Activated naive CD8-positive, alpha-beta T cell (primary cell): ENCODE data around the gene UBE4A.

Source experiments
- H3K27ac Mint-ChIP-seq: one replicate; pipeline ENCODE4 v1.8.0; 2021; ENCODE audit warnings: mixed read lengths
- H3K27me3 Mint-ChIP-seq: one replicate; pipeline ENCODE4 v1.8.0; 2021; ENCODE audit warnings: mixed read lengths
- H3K36me3 Mint-ChIP-seq: one replicate; pipeline ENCODE4 v1.8.0; 2021; ENCODE audit warnings: mixed read lengths
- H3K4me1 Mint-ChIP-seq: one replicate; pipeline ENCODE4 v1.8.0; 2021; ENCODE audit warnings: low read depth, mixed read lengths
- H3K4me3 Mint-ChIP-seq: one replicate; pipeline ENCODE4 v1.8.0; 2021; ENCODE audit warnings: mild to moderate bottlenecking, mixed read lengths
- H3K9me3 Mint-ChIP-seq: one replicate; pipeline ENCODE4 v1.8.0; 2021; ENCODE audit warnings: low read depth, mixed read lengths

Gene UBE4A

GRCh38 chr11:118328745-118329144 is 30.7 kb upstream of the UBE4A start:
- peaks cover 9% of the 10 kb centered on the region for H3K36me3 Mint-ChIP-seq
- H3K27me3 Mint-ChIP-seq = no peaks in the 10 kb centered on the region
- H3K4me3 Mint-ChIP-seq = no peak overlapping the region
- peaks cover 33% of the 10 kb centered on the region for H3K4me1 Mint-ChIP-seq
- no peaks in the 10 kb centered on the region for H3K9me3 Mint-ChIP-seq
- H3K27ac Mint-ChIP-seq = peak overlapping the region; percentile 85

- Mint-ChIP-seq H3K4me3 (peak overlapping the region; percentile 82), H3K27ac (peak overlapping the region; percentile 98), H3K36me3 (peaks cover 13% of the 10 kb centered on the region), H3K4me1 (peaks cover 50% of the 10 kb centered on the region), H3K27me3 (no peaks in the 10 kb centered on the region), H3K9me3 (no peaks in the 10 kb centered on the region)
Measured at GRCh38 chr11:118334745-118335144, 24.7 kb upstream of the UBE4A start.

GRCh38 chr11:118338637-118339061 is 20.8 kb upstream of the UBE4A start:
- H3K4me3 Mint-ChIP-seq = peak overlapping the region; percentile 90
- peak overlapping the region; percentile 100 for H3K27ac Mint-ChIP-seq

GRCh38 chr11:118339281-118339961 is 20.0 kb upstream of the UBE4A start:
- H3K4me3 Mint-ChIP-seq = peak overlapping the region; percentile 90
- H3K27ac Mint-ChIP-seq = peak overlapping the region; percentile 100
- H3K27me3 Mint-ChIP-seq = no peaks in the 10 kb centered on the region
- H3K9me3 Mint-ChIP-seq = no peaks in the 10 kb centered on the region
- peaks cover 63% of the 10 kb centered on the region for H3K4me1 Mint-ChIP-seq
- peaks cover 20% of the 10 kb centered on the region for H3K36me3 Mint-ChIP-seq

More at GRCh38 chr11:118338637-118339061, 20.8 kb upstream of the UBE4A start:
- Mint-ChIP-seq H3K4me1 (peaks cover 63% of the 10 kb centered on the region), H3K27me3 (no peaks in the 10 kb centered on the region), H3K36me3 (peaks cover 20% of the 10 kb centered on the region), H3K9me3 (no peaks in the 10 kb centered on the region)

GRCh38 chr11:118340449-118340848 is 19.0 kb upstream of the UBE4A start:
- no peaks in the 10 kb centered on the region for H3K27me3 Mint-ChIP-seq
- peaks cover 63% of the 10 kb centered on the region for H3K4me1 Mint-ChIP-seq
- peak overlapping the region; percentile 100 for H3K27ac Mint-ChIP-seq
- H3K9me3 Mint-ChIP-seq = no peaks in the 10 kb centered on the region
- H3K4me3 Mint-ChIP-seq = peak overlapping the region; percentile 90
- peaks cover 23% of the 10 kb centered on the region for H3K36me3 Mint-ChIP-seq

- Mint-ChIP-seq H3K27ac (peak overlapping the region; percentile 100), H3K36me3 (peaks cover 23% of the 10 kb centered on the region), H3K4me3 (peak overlapping the region; percentile 90), H3K27me3 (no peaks in the 10 kb centered on the region), H3K4me1 (peaks cover 67% of the 10 kb centered on the region), H3K9me3 (no peaks in the 10 kb centered on the region)
Measured at GRCh38 chr11:118341261-118341660, 18.1 kb upstream of the UBE4A start.

- Mint-ChIP-seq H3K9me3 (no peaks in the 10 kb centered on the region), H3K4me1 (peaks cover 68% of the 10 kb centered on the region), H3K4me3 (peak overlapping the region; percentile 90), H3K27ac (peak overlapping the region; percentile 100), H3K27me3 (no peaks in the 10 kb centered on the region), H3K36me3 (peaks cover 21% of the 10 kb centered on the region)
Measured at GRCh38 chr11:118341815-118342489, 17.4 kb upstream of the UBE4A start.

GRCh38 chr11:118342503-118343161 is 16.8 kb upstream of the UBE4A start, which contains the start of gene CD3D:
Gene CD3D, minus strand, starts transcription at chr11:118342705. Its CDS starts 98 bp downstream, at chr11:118342607.
- Mint-ChIP-seq H3K27me3 (no peaks in the 10 kb centered on the region), H3K27ac (peak within 1 kb of the TSS; percentile 100), H3K36me3 (peaks cover 23% of the 10 kb centered on the region), H3K4me3 (peak within 1 kb of the TSS; percentile 90), H3K9me3 (no peaks in the 10 kb centered on the region), H3K4me1 (peaks cover 73% of the 10 kb centered on the region)

GRCh38 chr11:118343248-118343647 is 16.2 kb upstream of the UBE4A start:
- H3K36me3 Mint-ChIP-seq = peaks cover 23% of the 10 kb centered on the region
- H3K27ac Mint-ChIP-seq = peak overlapping the region; percentile 100

GRCh38 chr11:118343981-118344515 is 15.4 kb upstream of the UBE4A start, which contains the start of gene CD3G:
Gene CD3G, plus strand, starts transcription at chr11:118344344. Its CDS starts 80 bp downstream, at chr11:118344424.
- peak within 1 kb of the TSS; percentile 90 for H3K4me3 Mint-ChIP-seq
- H3K36me3 Mint-ChIP-seq = peaks cover 21% of the 10 kb centered on the region
- H3K4me1 Mint-ChIP-seq = peaks cover 75% of the 10 kb centered on the region

More at GRCh38 chr11:118343248-118343647, 16.2 kb upstream of the UBE4A start:
- Mint-ChIP-seq H3K4me3 (peak overlapping the region; percentile 90), H3K9me3 (no peaks in the 10 kb centered on the region), H3K27me3 (no peaks in the 10 kb centered on the region), H3K4me1 (peaks cover 75% of the 10 kb centered on the region)

GRCh38 chr11:118349475-118349874 is 9.9 kb upstream of the UBE4A start:
- H3K9me3 Mint-ChIP-seq = no peaks in the 10 kb centered on the region
- H3K27ac Mint-ChIP-seq = peak overlapping the region; percentile 100
- peaks cover 18% of the 10 kb centered on the region for H3K36me3 Mint-ChIP-seq
- no peaks in the 10 kb centered on the region for H3K27me3 Mint-ChIP-seq
- peaks cover 70% of the 10 kb centered on the region for H3K4me1 Mint-ChIP-seq
- peak overlapping the region; percentile 18 for H3K4me3 Mint-ChIP-seq

More at GRCh38 chr11:118343981-118344515, 15.4 kb upstream of the UBE4A start, which contains the start of gene CD3G:
- Mint-ChIP-seq H3K27ac (peak within 1 kb of the TSS; percentile 100), H3K9me3 (no peaks in the 10 kb centered on the region), H3K27me3 (no peaks in the 10 kb centered on the region)

GRCh38 chr11:118353084-118353710 is 6.2 kb upstream of the UBE4A start:
- Mint-ChIP-seq H3K4me1 (peaks cover 40% of the 10 kb centered on the region), H3K36me3 (peaks cover 11% of the 10 kb centered on the region), H3K9me3 (no peaks in the 10 kb centered on the region), H3K27me3 (no peaks in the 10 kb centered on the region), H3K4me3 (no peak overlapping the region), H3K27ac (peak overlapping the region; percentile 90)

GRCh38 chr11:118358071-118358470 is 1.3 kb upstream of the UBE4A start:
- H3K36me3 Mint-ChIP-seq = no peaks in the 10 kb centered on the region
- peaks cover 46% of the 10 kb centered on the region for H3K4me1 Mint-ChIP-seq
- H3K9me3 Mint-ChIP-seq = no peaks in the 10 kb centered on the region
- no peaks in the 10 kb centered on the region for H3K27me3 Mint-ChIP-seq
- peak overlapping the region; percentile 86 for H3K27ac Mint-ChIP-seq
- no peak overlapping the region for H3K4me3 Mint-ChIP-seq

GRCh38 chr11:118364956-118365615 is 5.7 kb downstream of the UBE4A start:
- H3K4me1 Mint-ChIP-seq = peaks cover 43% of the 10 kb centered on the region
- H3K27ac Mint-ChIP-seq = peak overlapping the region; percentile 54
- H3K27me3 Mint-ChIP-seq = no peaks in the 10 kb centered on the region
- H3K36me3 Mint-ChIP-seq = peaks cover 7% of the 10 kb centered on the region
- no peak overlapping the region for H3K4me3 Mint-ChIP-seq
- H3K9me3 Mint-ChIP-seq = no peaks in the 10 kb centered on the region
